Fibroblast of lung (primary cell): ENCODE measurements around the gene ZC3H13.

Source experiments
- CTCF ChIP-seq, 2 donors: IDR thresholded peaks in 1 of 2; conservative IDR thresholded peaks in 1 of 2; 1 replicate in 1 of 2; 2 replicates in 1 of 2; pipeline ENCODE4 v1.5.1; 2011 to 2012; ENCODE audit warnings: low read length in 2 of 2, control low read depth in 1 of 2, inconsistent platforms in 1 of 2, low read depth in 1 of 2, mild to moderate bottlenecking in 1 of 2
- EZH2 ChIP-seq: IDR thresholded peaks from 2 replicates; pipeline ENCODE4 v1.5.1; 2012; ENCODE audit warnings: low read length, control low read depth, mild to moderate bottlenecking; ENCODE audit errors: missing control alignments

- TF ChIP-seq CTCF (conservative IDR thresholded peaks at IDR 0.05 in 1 of 2, IDR thresholded peaks at IDR 0.05 in 1 of 2; ENCODE audit: low read depth in 1 of 2, low read length in 2 of 2) (no peak), EZH2 (no peak)
These were observed 142.9 kb downstream of the ZC3H13 start for GRCh38 chr13:45909673-45910072.
